ENCODE data around the gene UBE2H.

UBE2H gene

DNA sequence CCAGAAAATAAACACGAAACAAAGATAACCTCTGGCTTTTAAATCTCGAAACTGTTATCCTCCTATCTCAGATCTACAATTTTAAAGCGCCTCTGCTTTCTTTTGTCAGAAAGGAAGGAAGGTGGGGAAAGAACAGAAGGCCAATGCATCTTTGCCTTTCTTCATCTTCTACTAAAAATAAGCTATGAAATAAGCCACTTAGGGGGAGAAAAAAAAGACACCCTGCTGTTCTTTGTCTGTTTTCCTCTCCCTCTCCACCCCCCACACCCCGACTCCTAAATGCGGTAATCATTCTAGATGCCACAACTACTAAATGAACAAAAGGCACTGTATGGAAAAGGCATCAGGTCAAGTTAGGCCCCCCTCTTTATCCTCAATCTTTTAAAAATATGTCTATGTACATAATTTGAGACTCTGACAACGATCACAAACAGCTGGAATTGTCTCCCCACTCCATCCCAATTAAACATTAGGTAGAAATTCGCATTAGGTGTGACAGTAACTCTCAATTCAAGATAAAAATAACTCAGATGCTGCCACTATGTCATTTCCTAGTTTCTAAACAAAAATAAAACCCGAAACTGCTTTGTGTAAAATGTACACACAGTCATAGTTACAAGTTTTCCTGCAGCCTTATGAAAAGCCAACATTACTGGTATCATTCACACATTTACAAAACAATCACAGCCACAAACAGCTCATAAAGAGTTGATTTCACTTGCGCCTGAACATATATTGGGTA is 2.4 kb downstream of the UBE2H start:
- no peak for DNase-seq

DNA sequence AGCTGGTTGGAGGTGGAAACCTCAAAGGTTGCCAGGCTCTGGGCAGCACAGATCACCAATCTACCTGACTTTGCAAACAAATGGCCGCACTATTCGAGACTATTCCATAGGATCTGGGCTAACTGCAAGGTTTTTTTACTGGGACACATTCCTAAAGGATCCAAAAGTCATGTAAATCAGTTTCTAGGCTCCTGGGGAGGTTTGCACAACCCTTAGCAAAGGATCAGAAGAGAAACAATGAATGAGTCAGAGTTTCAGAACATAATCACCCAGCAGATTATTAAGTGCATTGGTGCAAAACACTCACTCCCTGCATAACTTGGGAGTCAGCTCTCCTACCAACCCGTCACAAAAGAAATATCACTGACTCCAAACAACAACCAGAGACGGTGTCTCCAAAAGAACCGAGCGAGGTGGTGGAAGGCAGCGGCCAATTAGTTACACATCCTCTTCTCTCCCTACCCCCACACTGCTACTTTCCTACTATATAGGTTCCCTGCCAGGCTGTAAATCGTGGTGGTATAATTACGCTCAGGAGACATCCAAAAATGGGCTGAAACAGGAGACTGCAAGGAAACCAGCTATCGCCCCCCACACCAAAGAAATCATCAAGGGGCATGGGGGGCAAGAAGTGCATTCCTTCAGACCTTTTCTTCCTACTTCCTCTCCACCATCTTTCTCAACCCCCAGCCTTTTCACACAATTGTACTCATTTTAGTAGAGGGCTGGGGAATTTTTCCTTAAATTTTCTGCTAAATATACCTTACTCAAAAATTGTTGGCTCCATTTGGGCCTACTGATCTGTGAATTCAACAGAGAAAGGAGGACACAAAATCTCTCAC is 3.2 kb downstream of the UBE2H start:
- DNase-seq = no peak

DNA sequence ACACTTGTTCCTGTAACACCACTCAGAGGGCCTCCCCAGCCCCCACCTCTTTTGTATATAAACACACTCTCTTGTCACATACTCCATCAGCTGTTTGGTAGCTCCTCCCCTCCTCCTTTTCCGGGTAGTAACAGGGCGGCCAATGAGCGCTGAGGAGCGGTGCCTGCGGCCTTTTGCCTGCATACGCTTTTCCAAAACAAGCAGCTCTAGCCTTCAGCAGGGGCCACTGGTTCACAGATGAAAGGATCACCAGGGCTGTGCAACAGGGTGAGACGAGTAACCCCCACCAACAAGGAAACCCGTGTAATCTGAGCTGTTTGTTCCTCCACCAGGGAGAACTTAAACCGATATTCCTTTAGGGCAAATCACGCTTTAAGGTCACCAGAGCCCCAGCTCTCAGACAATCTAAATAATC is 3.9 kb downstream of the UBE2H start:
- peak; percentile 71 for DNase-seq

DNA sequence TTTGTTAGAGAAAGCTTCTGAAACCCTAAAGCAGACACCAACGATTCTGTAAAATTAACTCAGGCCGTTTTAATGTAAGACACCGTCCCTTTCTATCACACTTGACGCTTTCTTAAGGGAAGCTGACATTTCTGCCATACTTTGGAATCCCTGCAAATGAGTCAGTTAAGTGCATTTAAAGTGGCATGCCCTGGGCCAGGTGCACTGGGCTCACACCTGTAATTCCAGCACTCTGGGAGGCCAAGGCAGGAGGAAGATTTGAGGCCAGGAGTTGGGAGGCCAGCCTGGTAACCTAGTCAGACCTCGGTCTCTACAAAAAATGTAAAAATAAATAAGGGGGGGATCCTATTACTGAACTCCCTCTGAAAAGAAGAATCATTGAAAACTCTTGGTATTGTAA is 4.4 kb downstream of the UBE2H start:
- DNase-seq = no peak

DNA sequence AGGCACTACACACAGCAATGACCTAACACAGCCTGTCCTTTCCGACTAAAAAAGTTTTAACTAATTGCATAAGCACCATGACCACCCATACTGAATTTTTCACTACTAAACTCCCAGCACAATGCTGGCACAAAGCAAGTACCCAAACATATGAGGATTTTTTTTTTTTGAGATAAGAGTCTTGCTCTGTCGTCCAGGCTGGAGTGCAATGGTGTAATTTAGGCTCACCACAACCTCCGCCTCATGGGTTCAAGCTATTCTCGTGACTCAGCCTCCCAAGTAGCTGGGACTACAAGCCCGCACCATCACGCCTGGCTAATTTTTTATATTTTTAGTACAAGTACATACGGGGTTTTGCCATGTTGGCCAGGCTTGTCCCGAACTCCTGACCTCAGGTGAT is 5.1 kb downstream of the UBE2H start:
- no peak for DNase-seq

DNA sequence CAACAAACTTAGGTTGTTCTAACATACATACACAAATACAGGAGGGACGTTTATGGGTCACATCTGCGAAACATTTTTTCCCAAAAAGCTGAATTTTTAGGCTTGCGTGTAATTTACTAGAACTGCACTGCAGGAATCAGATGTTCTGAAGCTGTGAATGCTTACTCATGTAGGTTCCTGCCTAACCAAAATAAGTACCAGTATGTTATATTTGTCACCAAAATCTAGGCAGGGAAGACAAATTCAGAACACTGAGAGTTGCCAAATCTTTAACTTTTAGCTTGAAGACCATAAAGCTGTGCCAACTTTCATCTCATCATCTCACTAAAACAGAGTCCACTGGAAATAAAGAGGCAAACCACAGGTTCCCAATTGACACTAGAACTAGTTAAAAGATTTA is 5.7 kb downstream of the UBE2H start:
- no peak for DNase-seq

DNA sequence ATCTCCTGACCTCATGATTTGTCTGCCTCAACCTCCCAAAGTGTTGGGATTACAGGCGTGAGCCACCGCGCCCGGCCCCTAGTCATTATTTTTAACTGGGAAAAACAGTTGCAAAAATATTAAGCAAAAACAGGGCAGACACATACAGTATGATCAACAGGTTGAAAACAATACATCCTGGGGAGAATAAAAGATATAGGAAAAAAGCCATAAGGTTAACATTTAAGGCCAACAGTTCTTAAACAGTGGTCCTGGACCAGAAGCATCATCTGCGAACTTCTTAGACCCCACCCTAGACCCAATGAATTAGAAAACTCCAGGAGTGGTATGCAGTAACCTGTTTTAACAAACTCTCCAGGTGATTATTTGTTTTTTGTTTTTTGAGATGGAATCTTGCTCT is 6.5 kb downstream of the UBE2H start:
- no peak for DNase-seq

DNA sequence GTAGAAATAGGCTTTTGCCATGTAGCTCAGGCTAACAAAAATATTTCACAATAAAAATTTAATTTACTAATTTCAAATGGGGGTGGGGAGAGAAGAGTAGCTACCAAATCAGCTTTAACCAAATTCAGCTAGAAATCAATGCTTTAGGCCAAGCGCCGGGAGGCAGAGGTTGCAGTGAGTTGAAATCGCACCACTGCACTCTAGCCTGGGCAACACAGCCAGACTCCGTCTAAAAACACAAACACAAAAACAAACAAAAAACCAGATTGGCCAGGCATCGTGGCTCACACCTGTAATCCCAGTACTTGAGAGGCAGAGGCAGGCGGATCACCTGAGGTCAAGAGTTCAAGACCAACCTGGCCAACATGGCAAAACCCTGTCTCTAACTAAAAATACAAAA is 9.4 kb downstream of the UBE2H start:
- no peak for DNase-seq

DNA sequence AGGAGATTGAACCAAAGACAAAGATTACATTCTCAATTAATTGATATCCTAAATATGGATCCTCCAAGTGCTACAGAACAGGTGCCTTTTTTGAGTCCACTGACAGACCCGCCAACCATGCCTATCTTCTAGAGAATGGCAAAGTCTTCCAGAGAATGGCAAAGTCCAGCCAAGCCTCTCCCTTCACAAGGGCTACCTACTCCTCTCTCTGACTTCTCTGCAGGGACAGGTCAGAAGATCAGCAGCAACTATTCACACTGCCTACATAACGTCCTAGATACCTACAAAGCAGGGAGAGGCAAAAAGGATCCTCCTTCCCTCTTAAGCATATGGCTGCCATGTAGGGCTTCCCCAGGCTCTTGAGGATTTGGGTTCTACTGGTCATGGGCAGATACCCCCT is 12.4 kb downstream of the UBE2H start:
- DNase-seq = no peak

DNA sequence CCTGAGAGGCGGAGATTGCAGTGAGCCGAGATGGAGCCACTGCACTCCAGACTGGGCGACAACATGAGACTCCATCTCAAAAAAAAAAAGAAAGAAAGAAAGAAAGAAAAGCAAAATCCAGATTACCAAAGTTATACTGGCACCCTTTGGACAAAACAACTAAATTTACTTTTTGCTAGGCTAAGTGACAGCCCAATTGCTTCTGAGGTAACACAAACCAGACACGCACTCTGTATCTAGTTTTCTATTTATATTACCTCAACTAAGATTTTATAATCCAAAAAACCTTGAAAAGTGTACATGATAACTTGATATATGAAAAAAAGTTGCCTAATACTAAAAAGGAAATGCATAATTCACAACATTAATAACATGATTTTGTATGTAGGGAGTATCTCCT is 12.9 kb downstream of the UBE2H start:
- DNase-seq = no peak

DNA sequence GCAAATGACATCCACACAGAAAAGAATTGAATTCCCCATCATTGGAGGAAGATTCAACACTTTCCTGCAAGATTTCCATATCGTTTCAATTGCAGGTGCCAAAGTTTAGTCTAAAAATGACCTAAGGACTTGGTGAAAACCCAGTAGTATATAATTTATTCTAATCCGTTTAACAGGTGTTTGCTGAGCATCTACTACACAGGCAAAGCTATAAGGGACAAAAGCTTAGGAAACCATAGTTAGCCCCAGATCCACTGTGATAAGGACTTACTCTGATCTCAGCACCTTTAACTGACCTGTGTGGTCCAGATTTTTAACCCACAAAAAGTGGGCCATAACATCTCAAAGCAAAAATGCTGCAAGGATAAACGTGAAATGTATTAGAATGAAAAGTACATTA is 19.1 kb downstream of the UBE2H start:
- DNase-seq = no peak

DNA sequence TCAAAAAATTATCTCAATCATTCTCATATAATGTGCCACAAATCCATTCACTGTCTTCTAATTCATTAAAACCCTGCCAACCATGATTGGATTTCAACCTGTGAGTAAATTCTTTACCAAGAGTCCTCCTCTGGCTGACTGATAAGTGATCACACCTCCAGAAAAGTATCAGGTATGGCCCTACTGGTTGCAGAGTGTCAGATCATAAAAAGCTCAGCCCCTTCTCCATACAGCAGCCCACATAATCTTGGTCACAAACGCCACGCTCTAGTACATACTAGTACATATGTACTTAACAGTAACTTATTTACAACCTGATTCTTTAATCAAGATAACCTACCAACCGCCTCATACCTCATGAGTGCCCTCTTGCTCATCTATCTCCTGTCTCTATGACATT is 26.1 kb downstream of the UBE2H start:
- no peak for DNase-seq

DNA sequence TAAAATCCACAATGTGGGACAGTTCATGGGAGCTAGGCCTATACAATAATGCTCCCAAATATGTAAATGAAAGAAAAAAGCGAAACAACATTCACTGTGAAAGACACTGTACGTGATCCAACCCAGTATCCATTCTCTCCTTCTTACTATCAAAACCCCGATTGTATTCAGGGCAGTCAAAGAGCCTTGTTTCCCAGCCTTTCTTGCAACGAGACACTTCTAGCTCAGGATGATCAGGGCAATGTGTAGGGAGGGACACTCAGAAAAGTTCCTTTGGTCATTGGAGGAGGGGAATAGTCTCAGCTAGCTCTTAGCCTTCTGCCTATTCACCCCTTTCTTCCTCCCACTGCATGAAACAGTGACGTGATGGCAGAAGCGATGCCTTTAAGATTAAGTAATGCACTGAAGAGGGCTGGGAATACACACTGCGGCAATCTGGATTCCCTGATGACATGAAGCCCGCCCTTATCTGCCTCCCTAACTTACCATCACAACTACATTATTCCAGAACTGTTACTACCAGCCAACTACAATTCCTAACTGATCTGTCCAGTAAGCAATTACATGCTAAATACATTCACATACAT is 27.3 kb downstream of the UBE2H start:
- no peak for DNase-seq

DNA sequence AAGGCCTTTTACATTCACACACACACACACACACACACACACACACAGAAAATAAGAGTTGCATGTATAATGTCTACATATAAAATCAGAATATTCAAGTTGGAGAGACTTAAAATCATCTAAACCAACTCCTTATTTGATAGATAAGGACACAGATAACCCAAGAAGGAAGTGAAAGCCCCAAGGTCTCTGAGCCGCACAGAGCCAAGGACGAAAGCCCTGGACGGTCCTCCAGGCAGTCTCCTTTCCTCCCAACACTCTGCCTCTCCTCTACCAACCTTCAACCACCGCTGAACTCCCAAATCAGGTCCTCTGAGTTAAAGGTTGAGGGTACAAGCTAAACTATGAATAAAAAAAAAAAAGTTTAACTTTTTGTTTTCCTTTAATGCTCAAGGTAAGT is 28.2 kb downstream of the UBE2H start:
- DNase-seq = no peak

DNA sequence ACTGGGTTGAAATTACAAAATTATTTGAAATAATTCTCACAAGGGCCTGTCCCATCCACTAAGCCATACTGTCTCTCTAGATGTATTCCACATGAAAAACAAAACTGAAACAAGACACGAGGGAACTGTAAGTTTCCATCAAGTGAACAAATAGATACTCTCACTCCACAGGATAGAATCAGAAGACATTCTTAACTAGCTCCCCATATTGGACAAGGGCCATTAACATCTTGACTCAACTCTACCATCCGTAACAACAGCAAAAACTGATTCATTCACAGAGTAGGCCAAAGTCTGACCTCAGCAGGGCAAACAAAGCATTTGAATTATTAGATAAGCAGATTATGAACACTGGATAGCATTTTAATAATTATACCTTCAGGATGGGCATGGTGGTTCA is 29.1 kb downstream of the UBE2H start:
- no peak for DNase-seq

DNA sequence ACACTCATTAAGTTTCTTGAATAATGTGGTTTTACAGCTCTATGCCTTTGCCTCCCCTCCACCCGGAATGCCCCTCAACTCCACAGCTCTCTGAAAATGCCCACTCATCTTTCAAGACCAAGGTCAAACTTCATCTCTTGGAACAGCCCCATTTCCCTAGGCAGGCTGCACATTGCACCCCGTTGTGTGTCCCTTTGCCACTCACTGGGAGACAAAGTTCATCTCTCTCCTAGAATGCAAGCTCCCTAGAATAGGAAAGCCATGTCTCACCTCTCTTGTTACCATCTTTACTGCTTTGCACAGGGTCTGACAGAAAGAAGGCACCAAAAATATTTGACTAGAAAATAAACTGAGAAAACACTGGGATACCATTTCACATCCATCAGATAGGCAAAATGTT is 33.3 kb downstream of the UBE2H start:
- no peak for DNase-seq

DNA sequence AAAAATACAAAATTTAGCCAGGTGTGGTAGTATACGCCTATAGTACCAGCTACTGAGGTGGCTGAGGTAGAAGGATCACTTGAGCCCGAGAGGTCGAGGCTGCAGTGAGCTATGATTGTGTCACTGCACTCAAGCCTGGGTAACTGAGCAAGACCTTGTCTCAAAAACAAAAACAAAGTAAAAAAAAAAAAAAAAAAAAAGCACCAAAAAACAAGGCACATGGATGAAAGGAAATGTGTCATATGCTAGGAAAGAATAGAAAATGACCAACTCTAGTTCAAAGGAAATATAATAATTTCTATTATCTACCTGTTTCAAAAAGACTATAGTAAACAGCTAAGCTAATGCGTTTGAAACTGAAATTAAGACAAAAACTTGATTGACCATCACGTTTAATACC is 33.8 kb downstream of the UBE2H start:
- no peak for DNase-seq

DNA sequence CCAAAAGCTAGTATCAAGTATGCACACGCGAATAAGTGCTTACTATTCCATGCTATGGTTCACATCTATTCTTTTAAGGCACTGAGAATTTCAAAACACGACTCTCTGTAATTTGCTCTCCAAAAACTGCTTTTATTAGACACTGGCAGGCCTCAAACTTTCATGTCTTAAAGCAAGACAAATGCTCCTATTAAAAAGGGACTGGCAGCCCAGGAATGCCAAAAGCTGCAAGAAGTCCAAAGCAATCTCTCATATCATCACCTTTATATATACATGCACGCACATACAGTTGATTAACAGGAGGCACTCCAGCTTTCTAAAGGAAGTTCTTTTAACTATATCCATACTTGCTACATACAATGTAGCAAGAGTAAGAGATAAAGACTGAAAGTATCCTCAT is 34.8 kb downstream of the UBE2H start:
- DNase-seq = no peak

DNA sequence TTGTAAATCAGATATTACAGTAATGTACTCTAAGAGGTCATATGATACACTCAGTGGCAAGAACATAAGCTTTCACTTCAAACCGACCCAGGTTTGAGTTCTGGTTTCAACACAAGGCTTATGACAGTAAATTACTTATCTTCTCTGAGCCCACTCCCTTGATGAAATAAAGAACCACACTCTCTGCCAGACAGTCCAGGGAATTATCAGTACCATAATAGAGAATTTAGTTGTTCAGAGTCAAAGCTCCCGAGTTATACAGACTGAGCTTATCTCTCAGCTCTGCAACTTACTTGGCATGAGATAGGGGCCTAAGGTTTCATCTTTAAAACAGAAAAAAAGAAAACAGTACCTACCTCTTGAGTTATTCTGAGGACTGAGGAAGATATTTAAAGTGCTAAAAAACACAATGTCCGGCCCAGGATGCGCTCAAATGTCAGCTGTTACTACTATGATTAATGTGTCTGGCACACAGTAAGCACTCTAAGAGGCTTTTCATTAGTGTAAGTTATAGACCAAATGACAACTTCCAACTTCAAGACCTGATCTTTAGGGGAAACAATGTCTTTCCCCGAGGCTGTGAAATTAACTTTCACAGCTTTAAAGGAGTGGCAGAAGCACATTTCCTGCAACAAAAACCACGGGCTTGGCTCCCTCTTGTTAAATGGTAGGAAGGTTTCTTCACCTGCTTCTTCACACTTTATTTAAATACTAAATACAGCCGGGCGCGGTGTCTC is 38.1 kb downstream of the UBE2H start:
- no peak for DNase-seq

DNA sequence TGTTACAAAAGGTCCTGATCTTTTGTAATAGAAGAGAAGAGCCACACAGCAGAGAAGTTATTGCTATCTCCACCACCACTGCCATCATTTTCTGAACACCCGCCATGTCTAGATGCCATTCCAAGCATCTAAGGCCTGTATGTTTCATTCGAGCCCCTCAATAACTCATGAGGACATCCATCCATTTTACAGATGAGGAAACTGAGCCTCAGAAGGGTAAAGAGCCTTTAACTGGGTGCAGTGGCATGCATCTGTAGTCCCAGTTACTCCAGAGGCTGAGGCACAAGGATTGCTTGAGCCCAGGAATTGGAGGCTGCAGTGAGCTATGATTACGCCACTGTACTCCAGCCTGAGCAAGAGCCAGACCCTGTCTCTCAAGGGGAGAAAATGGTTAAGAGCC is 39.3 kb downstream of the UBE2H start:
- DNase-seq = no peak

DNA sequence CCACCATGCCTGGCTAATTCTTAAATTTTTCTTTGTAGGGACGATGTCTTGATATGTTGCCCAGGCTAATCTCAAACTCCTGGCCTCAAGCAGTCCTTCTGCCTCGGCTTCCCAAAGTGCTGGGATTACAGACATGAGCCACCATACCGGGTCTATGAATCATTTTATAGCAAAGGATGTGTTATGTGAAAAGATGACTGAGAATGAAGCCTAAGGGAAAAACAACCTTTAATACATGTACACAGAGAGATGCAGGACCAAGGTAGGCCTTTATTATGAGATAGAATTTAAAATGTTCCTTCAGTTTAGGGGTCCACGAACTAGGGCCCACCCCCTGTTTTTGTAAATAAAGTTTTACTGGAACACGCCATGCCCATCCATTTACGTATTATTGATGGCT is 41.0 kb downstream of the UBE2H start:
- DNase-seq = no peak

DNA sequence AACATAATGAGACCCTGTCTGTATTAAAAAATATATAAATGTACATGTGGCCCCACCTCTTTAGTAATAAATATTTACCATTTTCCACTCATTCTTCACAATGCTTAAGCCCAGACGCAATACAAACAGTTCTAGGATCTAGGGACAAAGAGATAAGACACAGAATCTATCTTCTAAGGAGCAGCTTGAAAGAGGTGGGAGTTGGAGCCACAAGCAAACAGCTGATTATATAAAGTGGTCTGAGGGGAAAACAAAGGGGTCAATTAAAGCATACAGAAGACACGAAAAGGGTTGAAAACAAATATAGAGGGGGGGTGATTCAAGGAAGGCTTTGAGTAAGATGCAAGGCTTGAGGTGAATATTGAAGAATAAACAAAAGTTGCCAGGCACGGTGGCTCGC is 43.1 kb downstream of the UBE2H start:
- DNase-seq = no peak

DNA sequence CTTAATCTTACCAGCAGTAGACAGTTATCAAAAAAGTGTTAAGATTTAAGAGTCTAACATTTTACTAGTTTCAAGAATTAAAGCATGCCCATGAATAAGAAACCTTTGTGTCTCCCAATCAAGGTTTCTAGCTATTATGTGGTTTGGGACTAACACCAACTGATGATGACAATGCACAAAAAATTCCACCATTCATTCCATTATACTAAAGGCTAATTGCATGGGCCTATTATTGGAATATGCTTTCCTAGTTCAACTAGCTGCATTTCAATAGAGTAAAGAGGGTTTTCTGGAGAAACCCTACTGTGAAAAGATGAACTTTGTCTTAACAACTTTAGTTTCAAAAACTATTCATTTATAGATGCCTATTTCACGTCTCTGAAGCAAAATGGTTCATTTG is 44.6 kb downstream of the UBE2H start:
- DNase-seq = no peak

Measured in NCI-H510A treated with DMSO at 0.1 percent for 48 hours (cell line).